ENCODE results near the gene LAMB4. TPM values are rescaled to one million over a fixed set of nuclear protein-coding genes. Genes with fewer than 3 reads are reported as not detected.
"Not testable (repeated sequence)": the region's sequence is repeated elsewhere in the genome, so short reads cannot be mapped to it uniquely, and the experiment has no call there.

LAMB4 gene
- total RNA-seq, 2 donors from 2014 or later = not detected

GRCh38 chr7:108037140-108037539 is 93.0 kb downstream of the LAMB4 start:
- Mint-ChIP-seq H3K4me3 (no peak overlapping the region), H3K36me3 (ENCODE audit: insufficient read depth in 2 of 2) (no peaks in the 10 kb centered on the region), H3K9me3 (no peaks in the 10 kb centered on the region), H3K27ac (no peak overlapping the region), H3K4me1 (ENCODE audit: low read depth) (no peaks in the 10 kb centered on the region), H3K27me3 (ENCODE audit: low read depth) (peaks cover 13% of the 10 kb centered on the region)
- no peak for DNase-seq
- no peak for ATAC-seq (replicated peaks in 1 of 2)

- Mint-ChIP-seq H3K4me1 (ENCODE audit: low read depth) (no peaks in the 10 kb centered on the region), H3K36me3 (ENCODE audit: insufficient read depth in 2 of 2) (no peaks in the 10 kb centered on the region), H3K27ac (no peak overlapping the region), H3K4me3 (no peak overlapping the region), H3K9me3 (no peaks in the 10 kb centered on the region), H3K27me3 (ENCODE audit: low read depth) (peaks cover 2% of the 10 kb centered on the region)
- no peak for ATAC-seq (replicated peaks in 1 of 2)
- no peak for DNase-seq
Measured at GRCh38 chr7:108034586-108034985, 95.6 kb downstream of the LAMB4 start.

GRCh38 chr7:108033776-108034497 is 96.2 kb downstream of the LAMB4 start:
- no peaks in the 10 kb centered on the region for H3K9me3 Mint-ChIP-seq
- H3K4me1 Mint-ChIP-seq (ENCODE audit: low read depth) = no peaks in the 10 kb centered on the region

GRCh38 chr7:108033309-108033708 is 96.9 kb downstream of the LAMB4 start:
- H3K4me3 Mint-ChIP-seq; DNase-seq; H3K27ac Mint-ChIP-seq; ATAC-seq (replicated peaks in 1 of 2); H3K9me3 Mint-ChIP-seq; H3K36me3 Mint-ChIP-seq (ENCODE audit: insufficient read depth in 2 of 2); H3K4me1 Mint-ChIP-seq (ENCODE audit: low read depth): not testable (repeated sequence)
- peaks cover 10% of the 10 kb centered on the region for H3K27me3 Mint-ChIP-seq (ENCODE audit: low read depth)

More at GRCh38 chr7:108033776-108034497, 96.2 kb downstream of the LAMB4 start:
- no peak for DNase-seq
- Mint-ChIP-seq H3K27me3 (ENCODE audit: low read depth) (peaks cover 8% of the 10 kb centered on the region), H3K27ac (no peak overlapping the region), H3K4me3 (no peak overlapping the region), H3K36me3 (ENCODE audit: insufficient read depth in 2 of 2) (no peaks in the 10 kb centered on the region)
- no peak for ATAC-seq (replicated peaks in 1 of 2)

- no peak for ATAC-seq (replicated peaks in 1 of 2)
- peaks cover 10% of the 10 kb centered on the region for H3K27me3 Mint-ChIP-seq (ENCODE audit: low read depth)
Measured at GRCh38 chr7:108030516-108030915, 99.6 kb downstream of the LAMB4 start.

GRCh38 chr7:108029034-108029433 is 101.1 kb downstream of the LAMB4 start:
- Mint-ChIP-seq H3K27me3 (ENCODE audit: low read depth) (peaks cover 19% of the 10 kb centered on the region), H3K4me3 (no peak overlapping the region), H3K36me3 (ENCODE audit: insufficient read depth in 2 of 2) (no peaks in the 10 kb centered on the region), H3K9me3 (no peaks in the 10 kb centered on the region), H3K27ac (no peak overlapping the region), H3K4me1 (ENCODE audit: low read depth) (no peaks in the 10 kb centered on the region)
- DNase-seq = no peak
- ATAC-seq (replicated peaks in 1 of 2) = no peak

More at GRCh38 chr7:108030516-108030915, 99.6 kb downstream of the LAMB4 start:
- Mint-ChIP-seq H3K4me1 (ENCODE audit: low read depth) (no peaks in the 10 kb centered on the region), H3K27ac (no peak overlapping the region), H3K9me3 (no peaks in the 10 kb centered on the region), H3K36me3 (ENCODE audit: insufficient read depth in 2 of 2) (no peaks in the 10 kb centered on the region), H3K4me3 (no peak overlapping the region)
- no peak for DNase-seq

GRCh38 chr7:108028111-108028510 is 102.0 kb downstream of the LAMB4 start:
- DNase-seq (no peak), ATAC-seq (replicated peaks in 1 of 2) (no peak)
- no peak overlapping the region for H3K27ac Mint-ChIP-seq
- H3K4me1 Mint-ChIP-seq (ENCODE audit: low read depth) = no peaks in the 10 kb centered on the region
- H3K9me3 Mint-ChIP-seq = no peaks in the 10 kb centered on the region
- H3K4me3 Mint-ChIP-seq = no peak overlapping the region
- peaks cover 24% of the 10 kb centered on the region for H3K27me3 Mint-ChIP-seq (ENCODE audit: low read depth)
- H3K36me3 Mint-ChIP-seq (ENCODE audit: insufficient read depth in 2 of 2) = no peaks in the 10 kb centered on the region

- H3K27me3 Mint-ChIP-seq (ENCODE audit: low read depth) = peaks cover 29% of the 10 kb centered on the region
- no peak for DNase-seq
- H3K9me3 Mint-ChIP-seq = no peaks in the 10 kb centered on the region
- no peak overlapping the region for H3K27ac Mint-ChIP-seq
- no peaks in the 10 kb centered on the region for H3K4me1 Mint-ChIP-seq (ENCODE audit: low read depth)
- H3K4me3 Mint-ChIP-seq = no peak overlapping the region
- H3K36me3 Mint-ChIP-seq (ENCODE audit: insufficient read depth in 2 of 2) = no peaks in the 10 kb centered on the region
- no peak for ATAC-seq (replicated peaks in 1 of 2)
Measured at GRCh38 chr7:108027239-108027638, 102.9 kb downstream of the LAMB4 start.

GRCh38 chr7:108026647-108027046 is 103.5 kb downstream of the LAMB4 start:
- Mint-ChIP-seq H3K27ac (no peak overlapping the region), H3K36me3 (ENCODE audit: insufficient read depth in 2 of 2) (no peaks in the 10 kb centered on the region), H3K9me3 (no peaks in the 10 kb centered on the region), H3K4me3 (no peak overlapping the region), H3K27me3 (ENCODE audit: low read depth) (peaks cover 29% of the 10 kb centered on the region), H3K4me1 (ENCODE audit: low read depth) (no peaks in the 10 kb centered on the region)
- ATAC-seq (replicated peaks in 1 of 2) = no peak
- DNase-seq = no peak

GRCh38 chr7:108026116-108026515 is 104.0 kb downstream of the LAMB4 start:
- no peak for ATAC-seq (replicated peaks in 1 of 2)
- Mint-ChIP-seq H3K4me3 (no peak overlapping the region), H3K27me3 (ENCODE audit: low read depth) (peaks cover 29% of the 10 kb centered on the region), H3K4me1 (ENCODE audit: low read depth) (no peaks in the 10 kb centered on the region), H3K36me3 (ENCODE audit: insufficient read depth in 2 of 2) (no peaks in the 10 kb centered on the region), H3K27ac (no peak overlapping the region), H3K9me3 (no peaks in the 10 kb centered on the region)
- no peak for DNase-seq

GRCh38 chr7:108024538-108024937 is 105.6 kb downstream of the LAMB4 start:
- no peaks in the 10 kb centered on the region for H3K36me3 Mint-ChIP-seq (ENCODE audit: insufficient read depth in 2 of 2)
- no peak overlapping the region for H3K4me3 Mint-ChIP-seq
- no peaks in the 10 kb centered on the region for H3K4me1 Mint-ChIP-seq (ENCODE audit: low read depth)
- no peak for ATAC-seq (replicated peaks in 1 of 2)
- H3K9me3 Mint-ChIP-seq = no peaks in the 10 kb centered on the region
- peaks cover 32% of the 10 kb centered on the region for H3K27me3 Mint-ChIP-seq (ENCODE audit: low read depth)
- H3K27ac Mint-ChIP-seq = no peak overlapping the region
- DNase-seq = no peak

- Mint-ChIP-seq H3K27ac (no peak overlapping the region), H3K4me1 (ENCODE audit: low read depth) (peaks cover 7% of the 10 kb centered on the region), H3K27me3 (ENCODE audit: low read depth) (peaks cover 40% of the 10 kb centered on the region), H3K4me3 (no peak overlapping the region), H3K9me3 (no peaks in the 10 kb centered on the region), H3K36me3 (ENCODE audit: insufficient read depth in 2 of 2) (no peaks in the 10 kb centered on the region)
- DNase-seq (no peak), ATAC-seq (replicated peaks in 1 of 2) (no peak)
Measured at GRCh38 chr7:108020585-108020984, 109.6 kb downstream of the LAMB4 start.

- Mint-ChIP-seq H3K27me3 (ENCODE audit: low read depth) (peaks cover 28% of the 10 kb centered on the region), H3K36me3 (ENCODE audit: insufficient read depth in 2 of 2) (no peaks in the 10 kb centered on the region), H3K4me1 (ENCODE audit: low read depth) (peaks cover 7% of the 10 kb centered on the region), H3K9me3 (no peaks in the 10 kb centered on the region), H3K4me3 (no peak overlapping the region), H3K27ac (no peak overlapping the region)
- DNase-seq (no peak), ATAC-seq (replicated peaks in 1 of 2) (no peak)
Measured at GRCh38 chr7:108018668-108019067, 111.5 kb downstream of the LAMB4 start.

- Mint-ChIP-seq H3K4me3 (no peak overlapping the region), H3K27ac (no peak overlapping the region)
- ATAC-seq (replicated peaks in 1 of 2) = no peak
Measured at GRCh38 chr7:108017776-108018151, 112.4 kb downstream of the LAMB4 start.

More at GRCh38 chr7:108017776-108018151, 112.4 kb downstream of the LAMB4 start:
- Mint-ChIP-seq H3K27me3 (ENCODE audit: low read depth) (peaks cover 26% of the 10 kb centered on the region), H3K4me1 (ENCODE audit: low read depth) (peaks cover 7% of the 10 kb centered on the region), H3K9me3 (no peaks in the 10 kb centered on the region), H3K36me3 (ENCODE audit: insufficient read depth in 2 of 2) (no peaks in the 10 kb centered on the region)
- DNase-seq = no peak
